ENCODE data around the gene GPR146. TPM values are rescaled to one million over a fixed set of nuclear protein-coding genes. Genes with fewer than 3 reads are reported as not detected.

The GPR146 gene
- total and polyA plus RNA-seq, 2 of the 13 experiments (the other 11 are each of a cell fraction or from before 2014, with no cell fraction given): 2.0 to 15.9 TPM

- Histone ChIP-seq H4K20me1 (ENCODE audit: insufficient read depth, low read length) (no peaks in the 10 kb centered on the region), H3K9me3 (ENCODE audit: low read length) (no peaks in the 10 kb centered on the region), H3K36me3 (replicated peaks in 1 of 2; ENCODE audit: control insufficient read depth in 1 of 2, insufficient read depth in 2 of 2, low read length in 2 of 2) (peaks cover 2 to 17% of the 10 kb centered on the region in 2 experiments; a peak in 3 of 5 replicates), H3K4me1 (ENCODE audit: insufficient read depth, low read length) (peaks cover 56% of the 10 kb centered on the region), H2AFZ (ENCODE audit: low read length) (no peak overlapping the region), H3K79me2 (ENCODE audit: insufficient read depth, low read length) (peaks cover 25% of the 10 kb centered on the region), H3K4me3 (replicated peaks in 1 of 3; ENCODE audit: insufficient read depth in 1 of 3, low read depth in 2 of 3, low read length in 3 of 3) (no peak overlapping the region), H3K4me2 (ENCODE audit: low read depth, low read length) (no peak overlapping the region), H3K27me3 (ENCODE audit: control insufficient read depth in 1 of 2, insufficient read depth in 2 of 2, low read length in 2 of 2) (no peaks in the 10 kb centered on the region), H3K27ac (ENCODE audit: extremely low read length, insufficient read depth, low read length) (no peak overlapping the region), H3K9ac (ENCODE audit: insufficient read depth, low read depth, low read length) (no peak overlapping the region)
- DNase-seq (ENCODE audit: low spot score) (no peak), ATAC-seq (no peak), FAIRE-seq (no peak)
- CTCF ChIA-PET (ENCODE audit: low intra/inter-chr PET ratio, low total read pairs): no interaction called here
- TF ChIP-seq, protein P1, sequence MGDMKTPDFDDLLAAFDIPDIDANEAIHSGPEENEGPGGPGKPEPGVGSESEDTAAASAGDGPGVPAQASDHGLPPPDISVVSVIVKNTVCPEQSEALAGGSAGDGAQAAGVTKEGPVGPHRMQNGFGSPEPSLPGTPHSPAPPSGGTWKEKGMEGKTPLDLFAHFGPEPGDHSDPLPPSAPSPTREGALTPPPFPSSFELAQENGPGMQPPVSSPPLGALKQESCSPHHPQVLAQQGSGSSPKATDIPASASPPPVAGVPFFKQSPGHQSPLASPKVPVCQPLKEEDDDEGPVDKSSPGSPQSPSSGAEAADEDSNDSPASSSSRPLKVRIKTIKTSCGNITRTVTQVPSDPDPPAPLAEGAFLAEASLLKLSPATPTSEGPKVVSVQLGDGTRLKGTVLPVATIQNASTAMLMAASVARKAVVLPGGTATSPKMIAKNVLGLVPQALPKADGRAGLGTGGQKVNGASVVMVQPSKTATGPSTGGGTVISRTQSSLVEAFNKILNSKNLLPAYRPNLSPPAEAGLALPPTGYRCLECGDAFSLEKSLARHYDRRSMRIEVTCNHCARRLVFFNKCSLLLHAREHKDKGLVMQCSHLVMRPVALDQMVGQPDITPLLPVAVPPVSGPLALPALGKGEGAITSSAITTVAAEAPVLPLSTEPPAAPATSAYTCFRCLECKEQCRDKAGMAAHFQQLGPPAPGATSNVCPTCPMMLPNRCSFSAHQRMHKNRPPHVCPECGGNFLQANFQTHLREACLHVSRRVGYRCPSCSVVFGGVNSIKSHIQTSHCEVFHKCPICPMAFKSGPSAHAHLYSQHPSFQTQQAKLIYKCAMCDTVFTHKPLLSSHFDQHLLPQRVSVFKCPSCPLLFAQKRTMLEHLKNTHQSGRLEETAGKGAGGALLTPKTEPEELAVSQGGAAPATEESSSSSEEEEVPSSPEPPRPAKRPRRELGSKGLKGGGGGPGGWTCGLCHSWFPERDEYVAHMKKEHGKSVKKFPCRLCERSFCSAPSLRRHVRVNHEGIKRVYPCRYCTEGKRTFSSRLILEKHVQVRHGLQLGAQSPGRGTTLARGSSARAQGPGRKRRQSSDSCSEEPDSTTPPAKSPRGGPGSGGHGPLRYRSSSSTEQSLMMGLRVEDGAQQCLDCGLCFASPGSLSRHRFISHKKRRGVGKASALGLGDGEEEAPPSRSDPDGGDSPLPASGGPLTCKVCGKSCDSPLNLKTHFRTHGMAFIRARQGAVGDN (CRISPR knock-in tag; IDR thresholded peaks at IDR 0.05): peak; percentile 7; the same call in 1 of the 2 replicates
- TF ChIP-seq, protein P2, sequence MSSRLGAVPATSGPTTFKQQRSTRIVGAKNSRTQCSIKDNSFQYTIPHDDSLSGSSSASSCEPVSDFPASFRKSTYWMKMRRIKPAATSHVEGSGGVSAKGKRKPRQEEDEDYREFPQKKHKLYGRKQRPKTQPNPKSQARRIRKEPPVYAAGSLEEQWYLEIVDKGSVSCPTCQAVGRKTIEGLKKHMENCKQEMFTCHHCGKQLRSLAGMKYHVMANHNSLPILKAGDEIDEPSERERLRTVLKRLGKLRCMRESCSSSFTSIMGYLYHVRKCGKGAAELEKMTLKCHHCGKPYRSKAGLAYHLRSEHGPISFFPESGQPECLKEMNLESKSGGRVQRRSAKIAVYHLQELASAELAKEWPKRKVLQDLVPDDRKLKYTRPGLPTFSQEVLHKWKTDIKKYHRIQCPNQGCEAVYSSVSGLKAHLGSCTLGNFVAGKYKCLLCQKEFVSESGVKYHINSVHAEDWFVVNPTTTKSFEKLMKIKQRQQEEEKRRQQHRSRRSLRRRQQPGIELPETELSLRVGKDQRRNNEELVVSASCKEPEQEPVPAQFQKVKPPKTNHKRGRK (CRISPR knock-in tag; IDR thresholded peaks at IDR 0.05): no peak
- TF ChIP-seq ZNF790 (CRISPR knock-in tag; IDR thresholded peaks at IDR 0.05; ENCODE audit: borderline replicate concordance) (no peak), CREB1 (IDR thresholded peaks at IDR 0.05) (no peak), CREB1 (CRISPR knock-in tag; IDR thresholded peaks at IDR 0.05) (no peak), ZNF770 (CRISPR knock-in tag; IDR thresholded peaks at IDR 0.05) (peak; percentile 34; the same call in 1 of the 2 replicates)
- 90% methylated on average over 8 of the region's 10 CpGs for WGBS (ENCODE audit: low lambda C conversion rate)
- in situ Hi-C loops (cut with HindIII; ENCODE audit: extremely low pct_ligation_motif_present, low pct_unique_long_range_greater_than_20kb): loop anchor here (5.0 kb wide), 1 partner anchor 77 kb away; the partner anchor contains the start of gene ZFAND2A
- no TSS peak for BruUV-seq (replicated peaks)
- intact Hi-C loops (cut with micrococcal nuclease; ENCODE audit: unreplicated experiment): loop anchor here (5.0 kb wide), 1 partner anchor 92 kb away; no protein-coding TSS in a partner anchor
- POLR2A ChIA-PET: interaction anchor here (1.2 to 3.9 kb wide), 3 partner anchors 20 to 92 kb away, joined by 3 to 24 read pairs (median 8); no protein-coding TSS in a partner anchor
These were observed 40.9 kb downstream of the GPR146 start for GRCh38 chr7:1085266-1085665.

Data from HepG2 (cell line).